Stimulated activated CD4-positive, alpha-beta T cell treated with anti-CD3 and anti-CD28 coated beads, TNF-alpha, amount 100 ng/mL, for 24 hours (primary cell): ENCODE results near the gene SLC5A10.

Experiments
- DNase-seq, 3 experiments: peaks; one replicate each; pipeline ENCODE4 v3.0.0-alpha.2; 2020; ENCODE audit warnings: low read depth in 3 of 3

The SLC5A10 gene

DNA sequence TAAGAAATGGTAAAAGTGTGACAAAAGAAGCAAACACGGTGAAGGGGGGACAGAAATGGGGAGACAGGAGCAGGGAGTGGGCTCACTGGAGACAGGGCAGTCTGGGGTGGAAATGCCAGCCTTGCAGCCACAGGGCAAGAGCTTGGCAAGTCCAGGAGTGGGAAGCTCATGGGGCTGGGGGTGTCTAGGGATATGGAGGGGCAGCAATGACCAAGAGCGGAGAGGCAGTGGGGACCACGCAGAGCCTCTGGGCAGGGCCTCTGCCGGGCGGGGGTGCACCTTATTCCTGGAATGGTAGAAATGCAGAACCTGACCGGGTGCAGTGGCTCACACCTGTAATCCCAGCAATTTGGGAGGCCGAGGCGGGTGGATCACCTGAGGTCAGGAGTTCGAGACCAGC is 12.6 kb downstream of the SLC5A10 start:
- DNase-seq, result no peak

DNA sequence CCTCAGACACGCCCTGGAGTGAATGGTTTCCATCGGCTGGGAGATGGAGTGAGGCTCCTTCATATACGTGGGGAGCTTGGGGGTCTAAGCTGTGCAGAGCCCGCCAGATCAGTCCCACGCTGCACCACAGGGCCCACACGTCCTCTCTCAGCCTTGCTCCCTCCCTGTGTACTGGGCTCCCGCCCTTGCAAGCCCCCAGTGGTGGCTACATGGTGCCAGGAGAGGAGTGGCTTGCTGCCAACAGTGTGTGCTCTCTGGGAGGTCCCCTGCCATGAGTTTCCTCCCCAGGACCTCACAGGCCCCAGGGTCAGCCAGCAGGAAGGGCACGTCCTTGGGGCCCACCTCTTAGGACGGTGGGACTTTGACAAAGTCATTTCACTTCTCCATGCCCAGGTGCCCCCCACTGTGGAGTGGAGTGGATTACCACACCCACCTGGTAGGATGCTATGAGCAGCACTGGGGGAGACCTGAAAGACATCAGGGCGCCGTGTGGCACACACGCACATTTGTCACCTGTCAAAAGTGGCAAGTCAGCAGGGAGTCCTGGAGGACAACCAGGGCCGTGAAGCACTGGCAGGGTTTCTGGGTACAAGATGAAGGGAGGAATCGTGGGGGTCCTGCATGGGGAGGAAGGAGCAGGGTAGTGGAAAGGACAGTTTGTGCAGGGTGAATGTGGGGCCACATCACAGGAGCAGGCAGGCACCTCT is 13.7 kb downstream of the SLC5A10 start:
- no peak for DNase-seq

DNA sequence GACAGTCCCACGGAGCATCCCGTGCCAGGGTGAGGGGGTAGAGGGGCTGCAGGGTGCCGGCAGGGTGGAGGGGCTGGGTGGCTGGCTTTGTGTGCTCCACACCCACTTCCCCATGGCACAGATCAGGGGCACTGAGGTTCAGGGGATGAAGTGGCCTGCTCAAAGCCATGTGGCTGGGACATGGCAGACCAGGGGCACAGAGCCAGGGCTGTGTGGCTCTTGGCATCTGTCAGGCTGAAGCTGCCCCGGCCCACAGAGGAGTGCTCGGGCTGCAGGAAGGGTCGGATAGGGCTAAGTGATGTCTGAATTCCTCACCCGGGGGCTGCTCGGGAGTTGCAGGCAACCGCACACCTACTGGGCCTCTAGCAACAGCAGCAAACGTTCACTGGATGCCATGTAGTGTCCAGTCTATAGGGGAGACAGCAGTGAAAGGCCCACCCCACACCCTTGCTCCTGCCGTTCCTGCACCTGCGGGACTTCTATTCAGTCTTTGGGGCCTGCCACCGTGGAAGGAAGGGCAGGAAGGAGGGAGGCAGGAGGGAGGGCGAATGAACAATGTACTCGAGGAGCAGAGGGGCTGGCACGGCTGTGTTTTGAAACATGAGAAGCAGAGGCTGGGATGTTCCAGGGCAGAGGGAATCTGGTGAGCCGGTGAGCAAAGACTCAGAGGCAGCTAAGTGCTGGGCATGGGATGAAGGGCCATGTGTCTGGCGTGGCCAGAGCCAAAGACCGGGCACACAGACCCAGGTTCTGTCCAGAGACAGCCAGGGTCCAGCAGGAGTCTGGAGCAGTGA is 15.1 kb downstream of the SLC5A10 start:
- no peak for DNase-seq

DNA sequence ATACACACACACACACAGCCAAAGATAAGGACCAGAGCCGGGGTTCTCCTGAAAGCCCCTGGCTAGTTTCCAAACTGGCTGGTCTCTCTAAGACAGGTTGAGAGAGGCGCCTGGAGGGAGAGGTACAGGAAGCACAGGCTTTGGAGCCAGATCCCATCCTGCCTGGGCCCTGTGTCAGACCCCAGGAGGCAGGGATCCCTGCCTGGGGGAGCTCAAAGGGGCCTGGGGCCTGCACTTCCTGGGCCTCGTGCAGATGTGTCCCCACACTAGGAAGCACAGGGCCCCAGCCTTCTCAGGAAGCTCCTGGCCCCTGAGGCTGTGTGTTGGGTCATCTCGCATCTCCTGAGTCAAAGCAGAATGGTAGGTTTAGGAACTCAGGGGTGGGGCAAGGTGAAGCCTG is 16.0 kb downstream of the SLC5A10 start:
- DNase-seq, result no peak

DNA sequence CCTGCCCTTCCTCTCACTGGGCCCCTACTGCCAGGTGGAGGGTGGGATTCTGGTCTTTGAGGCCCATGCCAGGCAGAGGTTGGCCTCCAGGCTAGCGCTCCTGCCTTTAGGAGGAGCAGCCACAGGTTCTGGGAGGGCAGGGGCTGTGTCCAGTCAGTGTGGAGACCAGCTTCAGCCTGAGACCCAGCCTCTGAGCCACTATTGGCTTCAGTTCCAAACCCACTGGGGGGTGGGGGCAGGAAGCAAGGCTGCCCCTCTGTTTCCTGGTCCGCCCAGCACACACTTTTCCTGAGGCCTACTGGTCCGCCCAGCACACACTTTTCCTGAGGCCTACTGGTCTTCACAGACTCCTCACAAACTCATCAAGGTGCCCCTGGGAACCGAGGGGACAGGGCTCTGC is 16.4 kb downstream of the SLC5A10 start:
- DNase-seq, result no peak

DNA sequence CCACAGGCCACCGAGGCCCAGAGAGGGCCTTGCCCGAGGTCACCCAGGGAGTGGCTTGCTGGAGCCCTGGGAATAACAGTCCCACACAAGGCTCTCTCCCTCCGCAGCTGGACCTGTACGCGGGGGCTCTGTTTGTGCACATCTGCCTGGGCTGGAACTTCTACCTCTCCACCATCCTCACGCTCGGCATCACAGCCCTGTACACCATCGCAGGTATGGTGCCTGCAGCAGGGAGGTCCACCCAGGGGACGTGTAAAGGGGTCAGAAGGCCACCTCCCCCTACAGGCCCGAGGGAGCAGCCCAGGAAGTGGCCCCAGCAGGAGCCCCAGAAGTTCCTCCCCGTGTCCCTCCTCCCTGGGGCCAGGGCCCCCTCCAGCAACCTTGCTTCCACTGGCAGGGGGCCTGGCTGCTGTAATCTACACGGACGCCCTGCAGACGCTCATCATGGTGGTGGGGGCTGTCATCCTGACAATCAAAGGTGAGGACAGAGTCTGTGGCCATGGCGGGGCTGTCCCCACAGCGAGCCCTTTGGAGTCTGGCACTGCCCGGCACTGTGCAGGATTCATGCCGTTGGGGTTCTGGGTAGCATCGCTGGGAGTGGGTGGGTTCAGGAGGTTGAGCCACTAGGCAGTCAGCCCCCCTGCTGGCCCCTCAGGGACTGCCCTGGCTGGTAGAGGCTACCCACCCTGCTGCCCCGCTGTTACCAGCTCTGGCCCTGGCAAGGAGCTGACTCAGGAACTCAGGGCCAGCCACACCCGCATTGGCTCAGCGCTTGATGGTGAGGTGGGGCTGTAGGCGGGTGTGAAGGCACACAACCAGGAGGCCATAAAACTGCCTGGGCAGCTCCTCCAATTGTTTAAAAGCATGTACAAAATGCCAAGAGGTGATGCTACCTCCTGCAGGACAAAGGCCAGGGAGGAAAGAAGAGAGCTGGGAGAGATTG is 17.3 kb downstream of the SLC5A10 start:
- DNase-seq, result no peak

DNA sequence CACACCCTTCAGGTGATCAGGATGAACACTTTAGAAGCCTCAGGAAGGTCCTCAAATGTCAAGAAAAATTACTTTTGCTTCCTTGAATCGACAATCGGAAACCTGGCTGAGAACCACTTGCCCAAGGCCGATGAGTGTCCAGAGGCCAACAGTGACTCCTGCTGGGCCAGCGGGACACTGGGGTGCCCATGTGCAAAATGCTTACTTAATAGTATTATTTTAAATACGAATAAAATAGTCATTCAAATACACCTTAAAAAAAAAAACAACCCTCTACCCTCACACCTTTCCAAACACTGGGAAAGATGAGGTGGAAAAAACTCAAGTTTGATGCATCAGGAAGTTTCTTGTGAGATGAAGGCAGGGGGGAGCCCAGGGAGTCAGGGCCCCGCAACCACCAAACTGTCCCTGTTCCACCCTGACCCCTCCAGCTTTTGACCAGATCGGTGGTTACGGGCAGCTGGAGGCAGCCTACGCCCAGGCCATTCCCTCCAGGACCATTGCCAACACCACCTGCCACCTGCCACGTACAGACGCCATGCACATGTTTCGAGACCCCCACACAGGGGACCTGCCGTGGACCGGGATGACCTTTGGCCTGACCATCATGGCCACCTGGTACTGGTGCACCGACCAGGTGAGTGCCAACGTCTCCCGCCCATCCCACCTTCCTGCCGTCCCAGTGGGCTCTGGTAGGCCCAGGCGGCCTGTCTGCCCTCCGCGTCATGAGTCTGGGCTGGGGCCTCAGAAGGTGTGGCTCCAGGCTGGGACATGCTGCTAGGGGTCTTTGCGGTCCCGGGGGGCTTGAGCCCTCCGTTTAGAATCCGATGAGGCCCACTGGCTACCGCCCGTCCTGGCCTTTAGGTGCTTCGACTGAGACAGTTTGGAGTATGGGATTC is 18.9 kb downstream of the SLC5A10 start:
- DNase-seq, result no peak

DNA sequence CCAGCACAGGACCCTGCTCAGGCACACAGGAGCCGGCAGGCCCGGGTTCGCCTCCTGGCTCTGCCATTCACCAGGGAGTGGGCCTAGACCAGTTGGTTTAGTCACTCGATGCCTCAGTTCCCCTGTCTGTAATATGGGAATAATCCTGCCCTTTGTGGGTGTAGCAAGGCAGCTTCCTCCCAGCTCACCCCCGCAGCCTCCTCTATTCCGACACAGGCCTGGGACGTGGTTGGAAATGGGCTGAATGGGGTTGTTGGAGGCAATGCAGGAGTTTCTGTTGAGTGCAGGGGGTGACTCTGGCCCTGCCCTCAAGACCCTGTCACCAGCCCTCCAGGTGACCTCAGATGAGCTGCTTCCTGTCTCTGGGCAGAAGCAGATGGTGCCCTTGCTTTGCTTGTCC is 19.8 kb downstream of the SLC5A10 start:
- DNase-seq, result no peak

DNA sequence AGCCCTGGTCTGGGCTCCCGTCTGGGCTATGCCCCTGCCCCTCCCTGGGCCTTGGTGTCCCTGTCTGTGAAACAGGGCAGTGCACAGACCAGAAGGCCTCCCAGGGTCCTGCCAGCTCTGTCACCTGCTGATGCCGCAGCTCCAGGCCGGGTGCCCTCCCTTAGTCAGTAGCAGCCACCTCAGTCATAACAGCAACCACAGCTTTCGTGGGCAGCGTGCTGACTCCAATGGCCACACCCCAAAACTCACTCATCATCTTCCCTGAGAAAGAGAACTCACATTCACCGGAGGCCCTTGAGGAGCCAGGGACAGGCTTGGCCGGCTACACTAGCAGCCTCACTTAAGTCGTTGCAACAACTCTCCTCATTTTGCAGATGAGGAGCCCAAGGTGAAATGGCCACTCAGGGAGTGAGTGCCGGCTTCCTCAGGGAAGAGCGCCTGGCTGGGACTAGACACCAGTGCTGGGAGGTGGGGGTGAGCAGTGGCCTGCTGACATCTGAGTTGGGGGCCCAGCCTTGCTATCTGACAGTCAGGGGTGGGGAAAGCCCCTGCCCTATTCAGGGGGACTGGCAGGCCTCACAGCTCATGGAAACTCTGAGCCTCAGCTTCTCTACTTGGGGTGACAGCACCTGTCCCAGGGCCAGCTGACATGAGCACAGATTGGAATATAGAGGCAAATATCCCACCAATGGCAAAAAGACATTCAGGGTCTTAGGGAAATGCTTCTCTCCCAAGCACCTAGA is 22.6 kb downstream of the SLC5A10 start:
- peak in 1 of 3 experiments; percentile 33 for DNase-seq

DNA sequence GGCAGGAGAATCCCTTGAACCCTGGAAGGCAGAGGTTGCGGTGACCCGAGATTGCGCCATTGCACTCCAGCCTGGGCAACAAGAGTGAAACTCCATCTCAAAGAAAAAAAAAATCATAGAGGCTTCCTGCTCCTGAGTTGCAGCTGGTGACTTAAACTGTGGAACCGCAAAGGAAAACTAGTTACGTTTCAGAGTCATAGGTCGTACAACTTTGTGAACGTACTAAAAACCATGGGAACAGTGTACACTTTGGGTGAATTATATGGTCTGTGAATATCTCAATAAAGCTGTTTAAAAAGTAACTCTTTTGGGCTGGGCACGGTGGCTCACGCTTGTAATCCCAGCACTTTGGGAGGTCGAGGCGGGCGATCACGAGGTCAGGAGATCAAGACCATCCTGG is 23.6 kb downstream of the SLC5A10 start:
- DNase-seq, result no peak

DNA sequence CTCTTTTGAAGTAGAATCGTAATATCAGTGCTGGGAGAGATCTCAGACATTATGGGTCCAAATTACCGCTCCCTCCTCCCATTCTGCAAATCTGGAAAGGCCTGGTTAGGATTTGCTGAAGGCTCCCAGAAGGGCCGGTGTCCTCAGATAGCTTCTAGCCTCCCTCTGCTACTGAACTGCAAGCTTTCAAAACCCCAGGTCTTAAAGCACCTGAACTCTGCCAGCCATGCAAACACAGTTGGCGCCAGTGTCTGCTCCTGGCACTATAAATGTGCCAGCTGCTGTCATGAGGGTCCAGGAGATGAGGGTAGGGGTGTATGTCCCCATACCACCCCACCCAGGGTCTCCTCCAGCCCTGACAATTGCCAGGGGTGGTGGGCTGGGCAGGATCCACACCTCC is 24.2 kb downstream of the SLC5A10 start:
- no peak for DNase-seq

DNA sequence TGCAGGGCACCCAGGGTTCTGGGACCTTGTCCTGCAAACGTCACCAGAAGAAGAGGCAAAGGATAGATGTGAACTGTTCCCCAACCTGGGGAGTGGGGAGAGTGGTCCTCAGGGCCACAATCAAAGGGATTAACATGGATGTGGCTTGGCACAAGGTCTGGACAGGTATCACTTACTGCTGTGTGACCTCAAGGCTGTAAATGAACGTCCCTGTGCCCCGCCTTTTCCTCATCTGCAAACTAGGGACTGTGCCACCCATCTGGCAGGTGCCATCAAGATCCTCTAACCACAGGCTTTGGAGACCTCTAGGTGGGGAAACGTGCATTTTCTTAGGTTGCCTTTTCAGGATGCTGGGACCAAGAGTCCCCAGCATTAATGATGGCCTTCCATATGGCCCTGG is 25.1 kb downstream of the SLC5A10 start:
- no peak for DNase-seq

DNA sequence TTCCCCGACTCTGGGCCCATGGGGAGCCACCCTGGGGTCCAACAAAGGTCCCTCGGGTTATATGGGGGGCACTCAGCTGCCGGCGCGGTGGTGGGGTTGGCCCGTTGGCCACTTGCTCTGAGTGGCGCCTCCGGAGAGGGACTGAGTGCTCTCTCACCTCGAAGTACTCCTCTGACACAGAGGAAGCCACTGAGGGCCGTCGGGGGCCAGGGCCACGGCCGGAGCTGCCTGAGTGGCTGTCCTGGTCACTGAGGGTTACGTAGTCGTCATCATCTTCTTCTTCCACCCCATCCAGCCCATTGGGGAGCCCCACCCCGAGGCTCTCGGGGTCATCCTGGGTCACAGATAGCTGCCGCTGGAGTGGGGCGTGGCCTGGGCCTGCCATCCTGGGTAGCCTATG is 25.7 kb downstream of the SLC5A10 start:
- no peak for DNase-seq

DNA sequence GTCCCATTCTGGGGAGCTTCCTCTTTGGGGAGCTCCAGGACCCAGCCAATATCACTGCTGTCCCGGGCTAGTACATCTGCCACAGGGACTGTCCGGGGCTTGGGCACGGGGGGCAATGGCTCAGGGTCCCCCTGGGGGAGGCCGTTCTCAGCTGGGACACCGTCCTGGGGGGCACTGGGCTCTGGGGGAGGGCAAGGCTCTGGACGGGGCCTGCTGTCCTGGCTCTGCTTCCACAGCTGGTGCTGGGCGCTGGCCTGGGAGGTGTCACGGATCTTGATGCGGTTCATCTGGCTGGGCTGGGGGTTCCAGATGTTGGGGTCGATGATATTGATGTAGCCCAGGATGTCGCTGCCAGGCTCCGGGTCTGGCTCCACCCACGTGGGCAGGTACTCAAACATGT is 26.1 kb downstream of the SLC5A10 start:
- DNase-seq, result no peak

DNA sequence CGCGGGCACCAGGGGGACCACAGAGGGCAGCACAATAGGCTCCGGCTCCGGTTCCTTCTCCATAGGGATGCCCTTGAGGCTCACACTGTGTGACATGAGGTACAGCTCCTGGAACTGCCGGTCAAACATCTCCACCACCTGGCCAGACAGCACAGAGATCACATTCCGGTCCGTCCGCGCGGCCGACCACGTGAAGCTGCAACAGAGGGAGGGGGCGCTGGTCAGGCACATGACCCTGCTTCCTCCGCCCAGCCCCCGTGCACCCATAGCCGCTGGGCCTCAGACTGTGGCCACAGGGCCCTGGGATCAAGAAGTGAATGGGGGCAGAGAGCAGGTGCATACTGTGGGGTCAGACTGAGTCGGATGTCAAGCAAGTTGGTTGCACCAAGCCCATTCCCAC is 26.7 kb downstream of the SLC5A10 start:
- no peak for DNase-seq

DNA sequence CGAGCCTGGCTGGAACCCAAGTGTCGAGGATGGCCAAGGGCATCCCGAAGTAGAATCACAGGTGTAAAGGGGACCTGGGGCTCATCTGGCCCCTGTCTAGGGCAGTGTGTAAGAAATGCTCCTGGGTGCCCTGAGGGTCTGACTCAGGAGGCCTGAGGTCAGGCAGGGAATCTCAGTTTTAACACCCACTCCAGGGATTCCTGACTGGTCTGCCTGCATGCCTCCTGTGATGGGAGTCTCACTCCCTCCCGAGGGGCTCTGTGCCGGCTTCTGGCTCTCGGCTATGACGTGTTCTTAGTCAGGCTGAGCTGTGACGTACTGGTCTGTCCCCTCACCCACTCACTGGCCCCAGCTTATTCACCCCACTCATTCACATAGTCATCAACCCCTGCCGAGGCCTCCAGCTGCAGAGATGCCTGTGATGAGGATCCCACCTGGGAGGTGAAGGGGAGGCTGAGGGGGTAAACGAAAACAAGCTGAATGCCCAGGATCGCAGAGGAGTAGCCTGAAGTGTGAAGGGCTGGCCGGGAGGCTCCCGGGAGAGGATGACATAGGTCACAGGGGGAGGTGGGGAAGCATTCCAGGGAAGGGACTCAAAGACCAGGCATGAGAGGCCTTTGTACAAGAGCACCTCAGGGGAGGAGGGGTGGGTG is 28.8 kb downstream of the SLC5A10 start:
- DNase-seq, result no peak

DNA sequence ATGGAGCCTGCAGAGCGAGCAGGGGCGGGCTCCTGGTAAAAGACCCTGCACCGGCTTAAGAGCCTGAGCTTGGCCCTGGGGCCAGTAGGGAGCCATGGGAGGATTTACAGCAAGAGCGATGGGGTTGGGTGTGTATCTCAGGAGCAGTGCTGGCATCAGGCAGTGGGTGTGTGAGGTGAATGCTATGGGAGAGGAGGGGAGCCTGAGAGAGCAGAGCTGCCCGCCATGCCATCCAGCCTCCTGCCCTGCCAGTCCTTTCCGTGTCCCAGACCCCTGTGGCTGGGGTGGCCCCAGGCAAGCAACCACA is 29.3 kb downstream of the SLC5A10 start:
- no peak for DNase-seq

DNA sequence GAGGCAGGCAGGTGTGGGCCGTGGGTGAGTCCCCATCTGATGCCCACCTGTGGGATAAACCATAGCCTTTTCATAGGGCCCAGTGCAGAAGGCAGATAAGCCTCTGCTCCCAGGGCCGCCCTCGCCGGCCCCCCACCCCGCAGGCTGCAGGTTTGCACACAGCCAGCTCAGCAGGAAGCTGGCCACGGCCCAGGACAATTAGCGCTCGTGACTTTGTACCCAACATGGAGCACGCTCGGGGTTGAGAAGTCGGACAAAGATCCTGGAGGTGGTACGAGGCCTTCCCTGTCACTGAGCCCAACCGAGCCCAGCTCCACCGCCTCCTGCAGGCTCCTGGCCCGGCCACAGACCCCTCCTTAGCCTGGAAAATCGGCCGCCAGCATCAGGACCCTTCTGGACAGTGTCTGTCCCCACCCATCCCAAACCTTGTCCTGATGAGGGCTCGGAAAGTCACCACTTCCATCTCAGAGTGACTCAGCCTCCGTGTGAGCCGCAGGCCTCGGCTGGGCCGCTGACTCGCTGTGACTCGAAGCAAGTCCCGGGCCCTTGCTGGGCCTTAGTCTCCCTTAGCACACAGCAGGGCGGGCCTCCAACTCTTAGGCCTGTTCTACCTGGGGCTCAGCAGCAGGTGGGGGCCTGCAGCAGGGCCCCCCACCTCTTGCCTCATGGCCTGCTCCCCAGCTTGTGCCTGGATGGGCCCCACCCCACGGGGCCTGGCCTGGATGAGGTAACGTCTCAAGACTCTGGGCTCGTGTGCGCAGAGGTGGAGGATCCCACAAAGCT is 29.9 kb downstream of the SLC5A10 start:
- DNase-seq, result no peak
